Measurements from ENCODE around the gene VAV3.

DNA sequence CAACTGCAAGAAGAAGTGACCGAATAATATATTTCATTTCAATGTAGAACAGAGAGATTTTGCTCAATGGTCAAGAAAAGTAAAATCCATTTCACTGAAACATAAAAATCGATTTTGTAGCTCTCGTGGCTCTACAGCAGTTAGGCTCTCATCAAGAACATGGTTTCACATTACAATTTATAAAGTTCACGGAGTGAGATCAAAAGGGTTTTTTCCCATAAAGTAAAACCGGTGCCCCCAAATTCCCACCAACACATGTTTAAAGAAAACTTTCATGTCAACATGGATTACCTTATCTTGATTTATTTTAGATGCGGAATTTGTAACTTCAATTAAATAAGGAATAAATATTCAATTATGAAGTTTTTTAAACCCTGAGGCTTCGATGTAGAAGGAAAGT lies 16.3 kb upstream of the VAV3 start:
- TF ChIP-seq TEAD4 (IDR thresholded peaks at IDR 0.05; ENCODE audit: low read depth, low read length): no peak
- TF ChIP-seq, protein P1, sequence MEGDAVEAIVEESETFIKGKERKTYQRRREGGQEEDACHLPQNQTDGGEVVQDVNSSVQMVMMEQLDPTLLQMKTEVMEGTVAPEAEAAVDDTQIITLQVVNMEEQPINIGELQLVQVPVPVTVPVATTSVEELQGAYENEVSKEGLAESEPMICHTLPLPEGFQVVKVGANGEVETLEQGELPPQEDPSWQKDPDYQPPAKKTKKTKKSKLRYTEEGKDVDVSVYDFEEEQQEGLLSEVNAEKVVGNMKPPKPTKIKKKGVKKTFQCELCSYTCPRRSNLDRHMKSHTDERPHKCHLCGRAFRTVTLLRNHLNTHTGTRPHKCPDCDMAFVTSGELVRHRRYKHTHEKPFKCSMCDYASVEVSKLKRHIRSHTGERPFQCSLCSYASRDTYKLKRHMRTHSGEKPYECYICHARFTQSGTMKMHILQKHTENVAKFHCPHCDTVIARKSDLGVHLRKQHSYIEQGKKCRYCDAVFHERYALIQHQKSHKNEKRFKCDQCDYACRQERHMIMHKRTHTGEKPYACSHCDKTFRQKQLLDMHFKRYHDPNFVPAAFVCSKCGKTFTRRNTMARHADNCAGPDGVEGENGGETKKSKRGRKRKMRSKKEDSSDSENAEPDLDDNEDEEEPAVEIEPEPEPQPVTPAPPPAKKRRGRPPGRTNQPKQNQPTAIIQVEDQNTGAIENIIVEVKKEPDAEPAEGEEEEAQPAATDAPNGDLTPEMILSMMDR (IDR thresholded peaks at IDR 0.05; ENCODE audit: control extremely low read depth in 1 of 3, insufficient read depth in 1 of 3, low read depth in 1 of 3, low read length in 3 of 3): no peak
- TF ChIP-seq POLR2AphosphoS5 (IDR thresholded peaks at IDR 0.05; ENCODE audit: low read depth, low read length): no peak
- TF ChIP-seq SIX5 (IDR thresholded peaks at IDR 0.05; ENCODE audit: low read depth, low read length): no peak
- TF ChIP-seq SP1 (IDR thresholded peaks at IDR 0.05; ENCODE audit: low read depth, low read length): no peak
- TF ChIP-seq POLR2A (IDR thresholded peaks at IDR 0.05; ENCODE audit: control extremely low read depth in 1 of 2, low read depth in 2 of 2, low read length in 2 of 2): no peak
